CD4-positive, alpha-beta T cell treated with Interferon gamma for 1 hour (primary cell): Measurements from ENCODE around the gene RPL35A.
"Not testable (repeated sequence)": the region's sequence is repeated elsewhere in the genome, so short reads cannot be mapped to it uniquely, and the experiment has no call there.

ENCODE experiments used
- DNase-seq: peaks from one replicate; pipeline ENCODE4 v3.0.0-alpha.2; 2020

RPL35A gene

GRCh38 chr3:197949778-197950676 is at the start of gene RPL35A:
Gene RPL35A, plus strand, starts transcription at chr3:197950190. Its CDS starts 778 bp downstream, at chr3:197950968.
- peak; percentile 86 for DNase-seq

- no peak for DNase-seq
Measured at GRCh38 chr3:197901626-197902025, 48.4 kb upstream of the RPL35A start.

- DNase-seq, result peak; percentile 71
Measured at GRCh38 chr3:197906023-197906849, 43.8 kb upstream of the RPL35A start.

GRCh38 chr3:197906850-197907187 is 43.2 kb upstream of the RPL35A start:
- DNase-seq, result no peak

GRCh38 chr3:197907196-197907595 is 42.8 kb upstream of the RPL35A start:
- no peak for DNase-seq

- DNase-seq, result not testable (repeated sequence)
Measured at GRCh38 chr3:197908550-197908949, 41.4 kb upstream of the RPL35A start.

GRCh38 chr3:197908957-197909701 is 40.9 kb upstream of the RPL35A start:
- DNase-seq, result no peak

GRCh38 chr3:197912741-197913476 is 37.1 kb upstream of the RPL35A start:
- peak; percentile 20 for DNase-seq

- DNase-seq, result no peak
Measured at GRCh38 chr3:197913641-197914380, 36.2 kb upstream of the RPL35A start.

GRCh38 chr3:197921429-197922275 is 28.3 kb upstream of the RPL35A start:
- not testable (repeated sequence) for DNase-seq

GRCh38 chr3:197926418-197926817 is 23.6 kb upstream of the RPL35A start:
- DNase-seq, result no peak

- DNase-seq, result not testable (repeated sequence)
Measured at GRCh38 chr3:197927578-197927977, 22.4 kb upstream of the RPL35A start.

GRCh38 chr3:197936819-197937384 is 13.1 kb upstream of the RPL35A start:
- no peak for DNase-seq

GRCh38 chr3:197940745-197941384 is 9.1 kb upstream of the RPL35A start:
- no peak for DNase-seq

- no peak for DNase-seq
Measured at GRCh38 chr3:197942956-197943556, 6.9 kb upstream of the RPL35A start.

GRCh38 chr3:197949191-197949777 is 706 bp upstream of the RPL35A start:
- DNase-seq, result no peak

GRCh38 chr3:197950677-197951061 is 679 bp downstream of the RPL35A start:
- DNase-seq, result no peak

- DNase-seq, result no peak
Measured at GRCh38 chr3:197951392-197951990, 1.5 kb downstream of the RPL35A start.

GRCh38 chr3:197952440-197952839 is 2.5 kb downstream of the RPL35A start:
- DNase-seq, result no peak
